Endothelial cell of umbilical vein (primary cell): ENCODE measurements around the gene PSD4. TPM values are rescaled to one million over a fixed set of nuclear protein-coding genes. Genes with fewer than 3 reads are reported as not detected.

Experiments used
- BruUV-seq: library from RNA; stranded (reverse); fragments of 400-500 nt; replicated peaks from 2 replicates; lab custom pipeline; 2021; lab: Mats Ljungman, UMichigan
- CTCF ChIA-PET: fragments of 300-600, 350-600 bp; sonication (Branson Sonifier 250); formaldehyde crosslinking; loops from one replicate; lab custom pipeline; 2021; ENCODE audit warnings: antibody characterized with exemption, inconsistent platforms; lab: Charles Lee
- POLR2A ChIA-PET: fragments of 300-600, 350-600 bp; sonication (Branson Sonifier 250); formaldehyde crosslinking; loops from one replicate; lab custom pipeline; 2021; ENCODE audit warnings: antibody characterized with exemption, inconsistent platforms; lab: Charles Lee
- DNase-seq: peaks from one replicate; pipeline ENCODE4 v3.0.0-alpha.2; 2011; ENCODE audit warnings: low read depth, low spot score
- FAIRE-seq: peaks from 2 replicates; lab custom pipeline; 2011; peaks lifted over from hg19 to GRCh38; lab: Jason Lieb, UNC
- H2AFZ ChIP-seq: 2 replicates; pipeline ENCODE4 v1.6.0; 2012; ENCODE audit warnings: low read depth, low read length, control low read depth, inconsistent platforms
- H3K27ac ChIP-seq: 2 replicates; pipeline ENCODE4 v1.5.1; 2011; ENCODE audit warnings: low read depth, mild to moderate bottlenecking, control low read depth, low read length, moderate library complexity; ENCODE audit not compliant: insufficient read depth
- H3K27me3 ChIP-seq, 2 experiments: 2 replicates each; pipeline versions ENCODE4 v1.6.0 to v1.6.1; 2011; ENCODE audit warnings: low read length in 2 of 2, mixed read lengths in 1 of 2; ENCODE audit not compliant: control insufficient read depth in 2 of 2, insufficient read depth in 2 of 2
- H3K36me3 ChIP-seq, 2 experiments: 2 replicates in 1 of 2; 3 replicates in 1 of 2; pipeline ENCODE4 v1.5.1; 2011; ENCODE audit warnings: low read length in 2 of 2, mild to moderate bottlenecking in 1 of 2, moderate library complexity in 1 of 2; ENCODE audit not compliant: control insufficient read depth in 2 of 2, insufficient read depth in 2 of 2; ENCODE audit errors: extremely low read depth in 1 of 2
- H3K4me1 ChIP-seq: 3 replicates; pipeline ENCODE4 v1.5.1; 2011; ENCODE audit warnings: mild to moderate bottlenecking, low read length; ENCODE audit not compliant: control insufficient read depth, insufficient read depth; ENCODE audit errors: extremely low read depth
- H3K4me2 ChIP-seq: 2 replicates; pipeline ENCODE4 v1.6.1; 2011; ENCODE audit warnings: low read length, control low read depth, mixed read lengths; ENCODE audit not compliant: insufficient read depth
- H3K4me3 ChIP-seq, 3 experiments: fragments of 200-600 bp in 1 of 3; sonication (generic), shearing (Covaris generic) in 1 of 3; replicated peaks in 1 of 3; 2 replicates each; pipeline ENCODE4 v1.5.1; 2011 to 2016; ENCODE audit warnings: control low read depth in 3 of 3, low read length in 3 of 3, mild to moderate bottlenecking in 2 of 3, inconsistent platforms in 1 of 3, low read depth in 1 of 3, moderate library complexity in 1 of 3; ENCODE audit not compliant: insufficient read depth in 1 of 3
- H3K79me2 ChIP-seq: 2 replicates; pipeline ENCODE4 v1.6.0; 2012; ENCODE audit warnings: low read length, inconsistent platforms; ENCODE audit not compliant: control insufficient read depth, insufficient read depth
- H3K9ac ChIP-seq: replicated peaks from 2 replicates; pipeline ENCODE3; 2011; ENCODE audit warnings: low read length, control low read depth; ENCODE audit not compliant: insufficient read depth; ENCODE audit errors: extremely low read depth
- H3K9me1 ChIP-seq: replicated peaks from 3 replicates; pipeline ENCODE4 v1.6.0; 2011; ENCODE audit warnings: mild to moderate bottlenecking, low read length; ENCODE audit not compliant: control insufficient read depth, insufficient read depth; ENCODE audit errors: extremely low read depth
- H3K9me3 ChIP-seq: replicated peaks from 2 replicates; pipeline ENCODE4 v1.5.1; 2012; ENCODE audit warnings: low read length, inconsistent platforms; ENCODE audit not compliant: control insufficient read depth, insufficient read depth
- H4K20me1 ChIP-seq: replicated peaks from 2 replicates; pipeline ENCODE3; 2011; ENCODE audit warnings: mild to moderate bottlenecking, low read length; ENCODE audit not compliant: control insufficient read depth, insufficient read depth; ENCODE audit errors: extremely low read depth
- CTCF ChIP-seq, 2 donors: IDR thresholded peaks; 1 replicate in 1 of 2; 2 replicates in 1 of 2; pipeline ENCODE4 v1.5.1; 2011; ENCODE audit warnings: low read length in 2 of 2, mild to moderate bottlenecking in 2 of 2, moderate library complexity in 2 of 2, control low read depth in 1 of 2, inconsistent platforms in 1 of 2, low read depth in 1 of 2; ENCODE audit not compliant: insufficient read depth in 1 of 2; ENCODE audit errors: extremely low read depth in 1 of 2
- EZH2 ChIP-seq: IDR thresholded peaks from 2 replicates; pipeline ENCODE4 v1.6.1; 2012; ENCODE audit warnings: borderline replicate concordance, low read depth, mild to moderate bottlenecking, moderate library complexity, low read length, inconsistent platforms; ENCODE audit not compliant: severe bottlenecking
- FOS ChIP-seq: IDR thresholded peaks from 2 replicates; pipeline ENCODE4 v1.6.1; 2011; ENCODE audit warnings: mild to moderate bottlenecking, low read length, moderate library complexity, borderline replicate concordance; ENCODE audit not compliant: insufficient read depth
- GATA2 ChIP-seq: IDR thresholded peaks from 2 replicates; pipeline ENCODE4 v1.7.0; 2011; ENCODE audit warnings: low read depth, mild to moderate bottlenecking, moderate library complexity, mixed read lengths, low read length; ENCODE audit not compliant: insufficient read length, insufficient read depth
- JUN ChIP-seq: IDR thresholded peaks from 2 replicates; pipeline ENCODE4 v1.6.1; 2011; ENCODE audit warnings: borderline replicate concordance, low read depth; ENCODE audit not compliant: insufficient read length, insufficient read depth
- MAX ChIP-seq: IDR thresholded peaks from 2 replicates; pipeline ENCODE4 v1.6.1; 2011; ENCODE audit not compliant: insufficient read depth, insufficient read length
- MYC ChIP-seq: IDR thresholded peaks from one replicate; pipeline ENCODE4 v1.6.1; 2011; ENCODE audit warnings: mild to moderate bottlenecking, low read depth, low read length
- POLR2A ChIP-seq: IDR thresholded peaks from 2 replicates; pipeline ENCODE4 v1.6.1; 2012; ENCODE audit warnings: low read depth, mild to moderate bottlenecking, control low read depth, low read length
- POLR2AphosphoS5 ChIP-seq: IDR thresholded peaks from 2 replicates; pipeline ENCODE4 v1.6.1; 2012; ENCODE audit warnings: low read depth, mild to moderate bottlenecking, control low read depth, low read length, moderate library complexity; ENCODE audit not compliant: insufficient read depth
- dilution Hi-C: fragments of 300-500 bp; cut with MboI; formaldehyde crosslinking; loops from one replicate; pipeline ENCODE4 v1.15.0; 2019; ENCODE audit warnings: low sequenced_read_pairs; ENCODE audit not compliant: extremely low pct_ligation_motif_present
- intact Hi-C: fragments of 100-400 bp; cut with micrococcal nuclease; formaldehyde crosslinking; loops from one replicate; pipeline ENCODE4 v1.10.0; 2022
- polyA plus RNA-seq, 4 experiments: library from polyadenylated mRNA; depleted of rRNA in 3 of 4; stranded (reverse) in 3 of 4; unstranded in 1 of 4; fragments of >200 nt; gene quantifications; 2 replicates each; pipeline versions ENCODE4 v1.2.1 to v1.2.3, GENCODE V29; 2011 to 2012; ENCODE audit warnings: missing spikeins in 1 of 4
- total RNA-seq: library from RNA; stranded (reverse); gene quantifications from 2 replicates; pipeline ENCODE4 v1.2.3, GENCODE V29; 2021

PSD4 gene
- total and polyA plus RNA-seq, 2 donors (not counting 3 experiments of a cell fraction or from before 2014, with no cell fraction given), result 0.01 to 0.24 TPM

GRCh38 chr2:113211226-113212105 is 37.7 kb downstream of the PSD4 start:
- Histone ChIP-seq H3K27ac (no peak overlapping the region), H3K4me3 (no peak overlapping the region), H3K27me3 (peaks cover 0 to 3% of the 10 kb centered on the region in 2 experiments), H3K9me3 (no peaks in the 10 kb centered on the region), H3K36me3 (no peaks in the 10 kb centered on the region), H4K20me1 (no peaks in the 10 kb centered on the region), H3K9ac (no peak overlapping the region), H3K4me2 (no peak overlapping the region), H2AFZ (no peak overlapping the region), H3K9me1 (no peaks in the 10 kb centered on the region), H3K4me1 (no peaks in the 10 kb centered on the region), H3K79me2 (no peaks in the 10 kb centered on the region)
- ChIA-PET POLR2A (no interaction called here), CTCF (interaction anchor here (0.6 to 8.0 kb wide), 5 partner anchors 9 to 179 kb away, joined by 3 to 122 read pairs (median 4); no protein-coding TSS in a partner anchor)
- TF ChIP-seq CTCF (IDR thresholded peaks at IDR 0.05; ENCODE audit: extremely low read depth in 1 of 2, insufficient read depth in 1 of 2, low read depth in 1 of 2, low read length in 2 of 2) (no peak), MAX (no peak), FOS (no peak), POLR2AphosphoS5 (no peak), GATA2 (no peak), MYC (no peak), EZH2 (no peak), POLR2A (no peak), JUN (no peak)
- no peak for DNase-seq
- dilution Hi-C loops (no loop called here), intact Hi-C loops (no loop called here)
- no TSS peak for BruUV-seq
- no peak for FAIRE-seq
